Activated CD4-positive, alpha-beta memory T cell treated with anti-CD3 and anti-CD28 coated beads, Interleukin-2, amount 10 ng/mL, durations not matched to agents 7 days and 5 days (primary cell): ENCODE data around the gene DVL1. TPM values are rescaled to one million over a fixed set of nuclear protein-coding genes. Genes with fewer than 3 reads are reported as not detected.
A peak's percentile ranks its signal among the peaks of the same experiment; 100 is the strongest.
"Not testable (repeated sequence)": the region's sequence is repeated elsewhere in the genome, so short reads cannot be mapped to it uniquely, and the experiment has no call there.

ENCODE experiments used
- CTCF ChIA-PET: fragments of 350-600 bp; sonication (Branson Sonifier 250); formaldehyde crosslinking; loops from one replicate; lab custom pipeline; 2021; ENCODE audit warnings: antibody characterized with exemption, inconsistent platforms; lab: Charles Lee
- POLR2A ChIA-PET: fragments of 350-600 bp; sonication (Branson Sonifier 250); formaldehyde crosslinking; loops from one replicate; lab custom pipeline; 2021; ENCODE audit warnings: antibody characterized with exemption; lab: Charles Lee
- DNase-seq: peaks from one replicate; pipeline ENCODE4 v3.0.0-alpha.2; 2020
- H3K27ac Mint-ChIP-seq: one replicate; pipeline ENCODE4 v1.8.0; 2021; ENCODE audit warnings: mild to moderate bottlenecking, mixed read lengths
- H3K27me3 Mint-ChIP-seq: one replicate; pipeline ENCODE4 v1.8.0; 2021; ENCODE audit warnings: mixed read lengths
- H3K36me3 Mint-ChIP-seq: one replicate; pipeline ENCODE4 v1.8.0; 2021; ENCODE audit warnings: low read depth, mixed read lengths
- H3K4me1 Mint-ChIP-seq: one replicate; pipeline ENCODE4 v1.8.0; 2021; ENCODE audit warnings: mixed read lengths
- H3K4me3 Mint-ChIP-seq: one replicate; pipeline ENCODE4 v1.8.0; 2021; ENCODE audit warnings: mild to moderate bottlenecking, mixed read lengths
- H3K9me3 Mint-ChIP-seq: one replicate; pipeline ENCODE4 v1.8.0; 2021; ENCODE audit warnings: mixed read lengths
- total RNA-seq, 2 experiments: library from RNA; stranded (reverse); gene quantifications; one replicate each; pipeline ENCODE4 v1.2.3, GENCODE V29; 2021

Gene DVL1
- total RNA-seq, 2 experiments from 2014 or later, result 36.0 to 37.8 TPM

DNA sequence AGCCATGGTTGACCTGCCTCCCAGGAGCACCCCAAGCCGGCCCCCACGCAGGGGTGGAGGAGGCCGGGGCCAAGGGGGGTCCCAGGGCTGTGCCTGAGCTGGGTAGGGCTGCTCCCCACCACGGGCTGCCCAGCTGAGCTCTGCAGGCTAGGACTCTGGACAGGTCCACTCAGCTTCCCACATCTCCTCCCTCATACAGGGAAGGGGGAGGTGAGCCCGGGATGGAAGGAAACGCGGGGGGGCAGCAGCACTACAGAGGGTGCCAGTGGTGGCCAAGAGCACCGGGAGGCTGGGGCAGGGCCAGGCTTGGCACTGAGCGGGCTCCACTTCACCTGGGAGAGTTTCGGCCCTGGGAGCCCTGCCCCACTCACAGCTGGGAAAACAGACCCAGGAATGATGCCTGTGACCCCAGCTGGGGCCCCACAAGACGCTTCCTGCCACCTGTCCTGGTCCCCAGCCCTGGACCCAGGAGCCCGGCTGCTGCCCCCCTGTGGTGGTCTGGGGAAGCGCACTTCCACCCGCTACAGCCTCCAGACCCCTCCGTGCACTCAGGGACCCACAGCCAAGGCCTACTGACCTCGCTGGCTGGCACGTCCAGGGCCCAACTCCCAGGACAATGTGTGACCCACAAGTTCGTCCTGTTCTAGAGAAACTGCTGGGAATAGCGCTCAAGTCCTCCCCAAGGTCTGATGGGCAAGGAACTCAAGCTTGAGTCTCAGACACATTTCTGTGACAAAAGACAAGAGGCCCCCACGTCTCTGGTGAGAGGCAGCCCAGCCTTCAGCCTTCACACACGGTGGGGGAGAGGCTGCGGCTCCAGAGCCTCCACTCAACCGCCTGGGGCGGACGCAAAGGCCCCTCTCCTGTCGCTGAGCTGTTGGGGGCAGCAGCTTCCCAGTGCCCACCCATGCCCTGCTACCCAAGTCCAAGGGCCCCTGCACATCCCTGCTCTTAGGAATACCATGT, 22.8 kb upstream of the DVL1 start:
- peak; percentile 83 for DNase-seq
- Mint-ChIP-seq H3K9me3 (no peaks in the 10 kb centered on the region), H3K27me3 (no peaks in the 10 kb centered on the region), H3K36me3 (peaks cover 11% of the 10 kb centered on the region), H3K27ac (peak overlapping the region; percentile 58), H3K4me1 (peaks cover 50% of the 10 kb centered on the region), H3K4me3 (peak overlapping the region; percentile 52)
- ChIA-PET CTCF (interaction anchor here (0.6 to 2.8 kb wide), 17 partner anchors 13 to 339 kb away, joined by 3 to 28 read pairs (median 4); partner anchors contain the start of genes CCNL2 and DVL1), POLR2A (interaction anchor here (0.9 to 2.3 kb wide), 11 partner anchors 13 to 624 kb away, joined by 3 to 14 read pairs (median 5); partner anchors contain the start of genes CCNL2, MRPL20 and MXRA8)

DNA sequence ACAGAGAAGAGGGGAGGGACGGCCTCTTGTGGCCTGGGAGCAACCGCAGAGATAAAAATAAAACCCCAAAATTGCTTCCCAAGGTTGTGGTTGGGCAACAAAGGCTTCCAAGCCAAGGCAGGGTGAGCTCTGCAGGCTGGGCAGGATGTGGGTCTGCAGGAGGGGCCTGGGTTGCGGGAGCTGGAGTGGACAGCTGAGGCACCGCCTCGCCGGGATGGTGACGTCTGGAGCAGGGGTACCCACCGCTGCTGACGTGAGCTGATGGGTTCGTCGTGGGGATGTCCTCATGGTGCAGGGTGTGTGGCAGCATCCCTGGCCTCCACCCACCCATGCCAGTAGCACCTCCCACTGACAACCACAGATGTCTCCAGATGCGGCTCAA, 22.1 kb upstream of the DVL1 start:
- H3K4me3 Mint-ChIP-seq, result peak overlapping the region; percentile 27
- H3K9me3 Mint-ChIP-seq, result no peaks in the 10 kb centered on the region
- DNase-seq, result peak; percentile 83
- ChIA-PET POLR2A (interaction anchor here (0.7 to 2.3 kb wide), 10 partner anchors 12 to 625 kb away, joined by 3 to 14 read pairs (median 5); partner anchors contain the start of genes CCNL2, MRPL20 and MXRA8), CTCF (interaction anchor here (0.6 to 2.8 kb wide), 14 partner anchors 12 to 338 kb away, joined by 3 to 28 read pairs (median 4); partner anchors contain the start of genes CCNL2 and DVL1)
- H3K27me3 Mint-ChIP-seq, result no peaks in the 10 kb centered on the region
- peaks cover 48% of the 10 kb centered on the region for H3K4me1 Mint-ChIP-seq
- H3K36me3 Mint-ChIP-seq, result peaks cover 11% of the 10 kb centered on the region
- H3K27ac Mint-ChIP-seq, result peak overlapping the region; percentile 58

DNA sequence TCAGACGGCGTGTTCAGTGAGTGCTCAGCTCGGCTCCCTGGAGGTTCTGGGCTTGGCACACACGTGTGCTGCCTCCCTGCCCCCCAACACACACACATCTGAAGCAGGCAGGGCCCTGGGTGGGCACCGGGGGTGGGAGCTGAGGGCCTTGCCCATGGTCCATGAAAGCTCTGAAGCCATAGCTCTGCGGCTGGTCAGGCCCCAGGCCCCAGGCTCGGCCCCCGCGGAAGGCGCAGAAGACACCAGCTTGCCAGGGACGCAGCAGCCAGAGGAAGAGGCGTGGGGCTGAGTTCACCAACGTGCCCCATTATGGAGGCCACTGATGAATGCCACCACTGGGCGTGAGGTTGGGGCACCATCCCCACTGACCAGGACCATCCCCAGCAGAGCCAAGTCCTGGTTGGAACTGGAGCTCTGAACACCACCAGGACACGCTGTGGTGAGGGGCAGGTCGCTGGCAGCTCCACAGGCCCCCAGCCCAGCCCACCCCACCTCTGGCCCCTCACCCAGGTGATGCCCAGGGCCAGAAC, 21.6 kb upstream of the DVL1 start:
- peaks cover 11% of the 10 kb centered on the region for H3K36me3 Mint-ChIP-seq
- no peak for DNase-seq
- H3K9me3 Mint-ChIP-seq, result no peaks in the 10 kb centered on the region
- ChIA-PET CTCF (interaction anchor here (1.3 to 2.8 kb wide), 6 partner anchors 18 to 338 kb away, joined by 3 to 28 read pairs (median 11); partner anchors contain the start of genes CCNL2 and DVL1), POLR2A (interaction anchor here (0.7 to 2.3 kb wide), 5 partner anchors 12 to 55 kb away, joined by 3 to 14 read pairs (median 9); partner anchors contain the start of genes CCNL2 and MXRA8)
- H3K27ac Mint-ChIP-seq, result no peak overlapping the region
- H3K4me1 Mint-ChIP-seq, result peaks cover 44% of the 10 kb centered on the region
- no peaks in the 10 kb centered on the region for H3K27me3 Mint-ChIP-seq
- H3K4me3 Mint-ChIP-seq, result no peak overlapping the region

DNA sequence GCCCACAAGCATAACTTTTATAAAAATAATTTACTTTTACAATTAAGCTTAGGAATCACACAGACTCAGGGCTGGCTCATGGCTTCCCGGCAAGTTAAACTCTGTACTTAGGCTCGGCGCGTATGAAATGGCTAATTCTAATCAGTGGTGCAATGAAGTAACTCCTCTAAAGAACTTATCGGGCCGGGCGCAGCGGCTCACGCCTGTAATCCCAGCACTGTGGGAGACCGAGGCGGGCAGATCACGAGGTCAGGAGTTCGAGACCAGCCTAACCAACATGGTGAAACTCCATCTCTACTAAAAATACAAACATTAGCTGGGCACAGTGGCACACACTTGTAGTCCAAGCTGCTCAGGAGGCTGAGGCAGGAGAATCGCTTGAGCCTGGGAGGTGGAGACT, 20.9 kb upstream of the DVL1 start:
- POLR2A ChIA-PET, result interaction anchor here (2.0 kb wide), 1 partner anchor 11 kb away, joined by 9 read pairs; the partner anchor contains the start of gene MXRA8
- CTCF ChIA-PET, result interaction anchor here (1.8 to 2.8 kb wide), 3 partner anchors 17 to 65 kb away, joined by 9 to 28 read pairs (median 13); partner anchors contain the start of gene DVL1
- not testable (repeated sequence) for H3K9me3 Mint-ChIP-seq, DNase-seq, H3K36me3 Mint-ChIP-seq, H3K27ac Mint-ChIP-seq, H3K4me3 Mint-ChIP-seq, H3K27me3 Mint-ChIP-seq
- peaks cover 41% of the 10 kb centered on the region for H3K4me1 Mint-ChIP-seq

DNA sequence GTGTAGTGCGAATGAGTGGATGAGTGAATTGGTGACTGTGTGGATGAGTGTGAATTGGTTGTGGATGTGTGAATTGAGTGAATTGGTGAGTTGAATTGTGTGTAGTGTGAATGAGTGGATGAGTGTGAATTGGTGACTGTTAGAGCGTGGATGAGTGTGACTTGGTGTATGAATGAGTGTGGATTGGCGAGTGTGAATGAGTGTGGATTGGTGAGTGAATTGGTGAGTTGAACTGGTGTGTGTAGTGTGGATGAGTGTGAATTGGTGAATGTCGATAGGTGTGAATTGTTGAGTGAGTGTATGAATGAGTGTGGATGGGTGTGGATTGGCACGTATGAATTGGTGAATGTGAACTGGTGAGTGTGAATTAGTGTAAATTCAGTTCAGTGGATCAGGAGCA, 18.1 kb upstream of the DVL1 start:
- no peak overlapping the region for H3K27ac Mint-ChIP-seq
- peaks cover 20% of the 10 kb centered on the region for H3K4me1 Mint-ChIP-seq
- CTCF ChIA-PET, result no interaction called here
- no peaks in the 10 kb centered on the region for H3K36me3 Mint-ChIP-seq
- DNase-seq, result no peak
- H3K4me3 Mint-ChIP-seq, result no peak overlapping the region
- no peaks in the 10 kb centered on the region for H3K27me3 Mint-ChIP-seq
- POLR2A ChIA-PET, result no interaction called here
- H3K9me3 Mint-ChIP-seq, result no peaks in the 10 kb centered on the region

DNA sequence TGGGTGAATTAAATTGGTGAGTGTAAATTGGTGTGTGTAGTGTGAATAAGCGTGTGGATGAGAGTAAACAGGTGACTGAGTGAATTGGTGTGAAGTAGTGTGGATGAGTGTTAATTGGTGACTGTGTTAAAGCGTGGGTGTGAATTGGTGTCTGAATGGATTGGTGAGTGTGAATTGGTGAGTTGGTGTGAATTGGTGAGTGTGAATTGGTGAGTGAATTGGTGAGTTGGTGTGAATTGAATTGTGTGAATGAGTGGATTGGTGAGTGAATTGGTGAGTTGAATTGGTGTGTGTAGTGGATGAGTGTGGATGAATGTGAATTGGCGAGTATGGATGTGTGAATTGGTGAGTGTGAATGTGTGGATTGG, 17.5 kb upstream of the DVL1 start:
- Mint-ChIP-seq H3K9me3 (no peaks in the 10 kb centered on the region), H3K36me3 (no peaks in the 10 kb centered on the region), H3K27ac (no peak overlapping the region), H3K4me3 (no peak overlapping the region), H3K4me1 (peaks cover 15% of the 10 kb centered on the region), H3K27me3 (peaks cover 4% of the 10 kb centered on the region)
- no peak for DNase-seq
- ChIA-PET POLR2A (no interaction called here), CTCF (no interaction called here)

DNA sequence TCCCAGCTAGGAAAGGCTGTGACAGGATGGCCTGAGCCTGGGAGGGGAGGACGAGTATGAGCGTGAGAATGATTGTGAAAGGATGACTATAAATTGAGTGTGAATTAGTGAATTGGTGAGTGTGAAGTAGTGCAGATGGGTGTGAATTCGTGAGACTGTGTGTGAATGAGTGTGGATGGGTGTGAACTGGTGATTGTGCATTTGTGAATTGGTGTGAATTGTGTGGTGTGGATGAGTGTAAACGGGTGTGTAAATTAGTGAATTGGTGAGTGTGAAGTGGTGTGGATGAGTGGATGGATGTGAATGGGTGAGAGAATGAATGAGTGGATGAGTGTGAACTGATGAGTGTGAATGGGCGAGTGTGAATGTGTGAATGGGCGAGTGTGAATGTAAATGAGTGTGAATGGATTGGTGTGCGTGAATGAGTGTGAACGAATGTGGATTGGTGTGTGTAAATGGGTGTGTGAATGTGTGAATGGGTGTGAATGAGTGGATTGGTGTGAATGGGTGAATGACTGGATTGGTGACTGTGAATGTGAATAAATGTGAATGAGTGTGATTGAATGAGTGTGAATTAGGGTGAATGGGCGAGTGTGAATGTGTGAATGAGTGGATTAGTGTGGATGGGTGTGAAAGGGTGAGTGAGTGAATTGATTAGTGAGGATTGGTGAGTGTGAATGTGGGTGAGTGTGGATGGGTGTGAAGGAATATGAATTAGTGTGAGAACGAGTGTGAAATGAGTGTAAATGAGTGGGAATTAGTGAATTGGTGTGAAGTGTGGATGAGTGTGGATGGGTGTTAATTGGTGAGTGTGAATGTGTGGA, 16.9 kb upstream of the DVL1 start:
- H3K27ac Mint-ChIP-seq, result no peak overlapping the region
- no peaks in the 10 kb centered on the region for H3K9me3 Mint-ChIP-seq
- H3K36me3 Mint-ChIP-seq, result no peaks in the 10 kb centered on the region
- POLR2A ChIA-PET, result no interaction called here
- CTCF ChIA-PET, result no interaction called here
- no peak for DNase-seq
- H3K4me3 Mint-ChIP-seq, result no peak overlapping the region
- H3K27me3 Mint-ChIP-seq, result peaks cover 4% of the 10 kb centered on the region
- H3K4me1 Mint-ChIP-seq, result peaks cover 10% of the 10 kb centered on the region

DNA sequence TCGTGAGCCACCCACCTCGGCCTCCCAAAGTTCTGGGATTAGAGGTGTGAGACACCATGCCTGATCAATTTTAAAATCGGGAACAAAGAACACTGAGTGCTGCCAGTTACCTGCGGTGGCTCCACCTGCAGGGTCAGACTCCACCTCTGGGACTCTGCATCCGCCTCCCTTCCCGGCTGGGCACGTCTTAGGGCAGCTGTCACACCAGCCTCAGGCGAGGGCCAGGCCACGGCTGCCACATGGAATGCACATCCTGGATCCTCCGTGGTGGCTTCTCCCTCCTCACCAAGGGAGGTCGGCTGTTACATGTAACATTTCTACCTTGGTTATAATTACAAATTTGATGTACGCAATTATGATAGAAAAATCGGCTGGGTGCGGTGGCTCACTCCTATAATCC, 15.0 kb upstream of the DVL1 start:
- no peak for DNase-seq
- H3K9me3 Mint-ChIP-seq, result peaks cover 2% of the 10 kb centered on the region
- peaks cover 11% of the 10 kb centered on the region for H3K27me3 Mint-ChIP-seq
- H3K27ac Mint-ChIP-seq, result no peak overlapping the region
- H3K4me3 Mint-ChIP-seq, result no peak overlapping the region
- CTCF ChIA-PET, result no interaction called here
- POLR2A ChIA-PET, result no interaction called here
- peaks cover 6% of the 10 kb centered on the region for H3K4me1 Mint-ChIP-seq
- no peaks in the 10 kb centered on the region for H3K36me3 Mint-ChIP-seq

DNA sequence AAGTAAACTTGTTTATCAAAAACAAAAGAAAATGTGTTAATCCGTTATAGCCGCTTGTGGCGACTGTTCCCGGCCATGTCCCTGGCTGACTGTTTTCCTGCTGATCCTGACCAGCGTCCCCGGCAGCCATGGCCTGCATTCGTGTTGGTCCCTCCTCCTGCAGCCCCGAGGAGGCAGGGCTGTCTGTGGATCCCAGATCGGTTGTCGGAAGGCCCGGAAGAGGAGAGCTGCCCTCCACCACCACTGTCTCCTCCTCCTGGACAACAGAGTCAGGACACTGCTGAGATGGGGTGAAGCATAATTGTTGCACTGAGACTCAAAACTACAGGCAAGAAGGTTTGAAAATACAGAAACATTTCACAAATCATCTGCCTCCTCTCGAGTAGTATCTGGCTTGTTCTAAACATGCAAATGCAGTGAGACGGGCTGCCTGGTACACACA, 12.8 kb upstream of the DVL1 start:
- Mint-ChIP-seq H3K9me3 (peaks cover 2% of the 10 kb centered on the region), H3K4me1 (peaks cover 13% of the 10 kb centered on the region), H3K27ac (no peak overlapping the region), H3K36me3 (no peaks in the 10 kb centered on the region), H3K4me3 (no peak overlapping the region), H3K27me3 (peaks cover 17% of the 10 kb centered on the region)
- CTCF ChIA-PET, result no interaction called here
- POLR2A ChIA-PET, result no interaction called here
- no peak for DNase-seq

DNA sequence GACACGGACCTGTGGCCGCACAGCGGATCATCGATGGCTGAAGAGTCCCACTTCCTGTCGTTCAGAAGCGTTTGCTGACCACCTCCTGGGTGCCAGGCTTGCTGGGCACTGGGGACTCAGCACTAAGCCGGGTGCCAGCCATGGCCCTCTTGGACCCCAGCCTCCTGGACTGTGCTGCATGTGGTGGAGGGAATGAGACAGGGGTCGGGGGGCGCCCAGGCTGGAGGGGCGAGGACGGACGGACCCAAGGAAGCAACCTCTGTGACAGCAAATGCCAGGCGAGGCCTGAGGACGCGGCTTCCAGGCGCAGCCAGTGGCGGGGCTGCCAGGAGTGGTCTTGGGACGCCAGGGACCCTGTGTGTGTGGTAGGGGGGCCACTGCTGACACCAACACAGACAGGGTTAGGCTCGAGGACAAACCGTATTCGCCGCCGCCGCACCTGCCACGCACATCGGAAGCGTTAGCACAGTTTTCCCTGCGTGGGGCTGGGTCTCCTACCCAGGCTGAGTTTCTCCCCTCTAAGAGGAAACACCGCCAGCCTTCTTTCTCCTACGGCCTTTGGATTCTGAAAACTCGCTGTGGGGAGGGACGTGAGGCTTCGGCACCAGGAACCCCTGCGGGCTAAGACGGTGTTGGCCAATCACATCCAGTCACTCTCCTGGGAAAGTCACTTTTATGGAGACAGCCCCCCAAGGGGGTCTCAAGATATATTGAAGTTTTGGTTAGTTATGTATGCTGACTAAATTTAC, 12.2 kb upstream of the DVL1 start:
- CTCF ChIA-PET, result no interaction called here
- H3K4me1 Mint-ChIP-seq, result peaks cover 13% of the 10 kb centered on the region
- H3K27me3 Mint-ChIP-seq, result peaks cover 18% of the 10 kb centered on the region
- no peak overlapping the region for H3K4me3 Mint-ChIP-seq
- peaks cover 2% of the 10 kb centered on the region for H3K9me3 Mint-ChIP-seq
- POLR2A ChIA-PET, result no interaction called here
- no peaks in the 10 kb centered on the region for H3K36me3 Mint-ChIP-seq
- H3K27ac Mint-ChIP-seq, result no peak overlapping the region
- no peak for DNase-seq

DNA sequence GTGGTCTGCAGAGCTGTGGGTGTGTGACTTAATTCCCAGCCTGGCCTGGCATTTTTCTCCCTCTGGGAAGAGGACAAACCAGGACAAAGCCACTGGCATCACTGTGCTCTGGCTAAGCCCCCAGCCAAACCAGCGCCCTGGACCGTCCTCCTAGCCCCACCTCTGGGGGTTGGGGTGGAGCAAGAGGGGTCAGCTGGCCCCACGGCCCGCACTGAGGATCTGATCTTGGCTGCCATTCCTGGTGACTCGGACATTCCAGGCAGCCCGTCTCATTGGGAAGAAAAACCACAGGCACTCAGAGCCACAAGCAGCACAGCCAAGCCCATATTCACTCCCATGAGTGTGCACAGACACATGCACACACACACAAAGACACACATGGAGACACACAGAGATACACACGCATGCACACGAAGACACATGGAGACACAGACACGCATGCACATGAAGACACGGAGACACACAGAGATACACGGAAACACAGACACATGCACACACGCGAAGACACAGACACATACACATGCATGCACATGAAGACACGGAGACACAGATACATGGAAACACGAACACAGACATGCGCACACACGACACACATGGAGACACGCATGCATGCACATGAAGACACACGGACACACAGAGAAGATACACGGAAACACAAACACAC, 11.4 kb upstream of the DVL1 start:
- ChIA-PET CTCF (no interaction called here), POLR2A (no interaction called here)
- no peak overlapping the region for H3K27ac Mint-ChIP-seq
- H3K27me3 Mint-ChIP-seq, result peaks cover 18% of the 10 kb centered on the region
- H3K36me3 Mint-ChIP-seq, result no peaks in the 10 kb centered on the region
- peaks cover 2% of the 10 kb centered on the region for H3K9me3 Mint-ChIP-seq
- DNase-seq, result no peak
- peaks cover 13% of the 10 kb centered on the region for H3K4me1 Mint-ChIP-seq
- H3K4me3 Mint-ChIP-seq, result no peak overlapping the region
